GM20000 (cell line): ENCODE measurements around the gene OPALIN.

Experiments
- DNase-seq: peaks from one replicate; pipeline ENCODE4 v3.0.0; 2012; ENCODE audit warnings: low spot score
- CTCF ChIP-seq: IDR thresholded peaks from 2 replicates; pipeline ENCODE4 v1.5.1; 2012; ENCODE audit warnings: mild to moderate bottlenecking, control low read depth; ENCODE audit errors: extremely low read depth, missing control alignments

Gene OPALIN

GRCh38 chr10:96358851-96359540, at the start of gene OPALIN:
TSS of gene OPALIN (minus strand) at chr10:96359002. CDS start at chr10:96358896, 106 bp downstream.
- TF ChIP-seq CTCF = no peak
- no peak for DNase-seq

GRCh38 chr10:96408201-96408600, 49.4 kb upstream of the OPALIN start:
- no peak for TF ChIP-seq CTCF
- DNase-seq = no peak

GRCh38 chr10:96407560-96408069, 48.8 kb upstream of the OPALIN start:
- no peak for DNase-seq
- TF ChIP-seq CTCF = no peak

GRCh38 chr10:96406091-96406490, 47.3 kb upstream of the OPALIN start:
- TF ChIP-seq CTCF = no peak
- DNase-seq = no peak

- TF ChIP-seq CTCF = no peak
- DNase-seq = no peak
Observed at GRCh38 chr10:96402417-96403305, 43.9 kb upstream of the OPALIN start.

- TF ChIP-seq CTCF = no peak
- DNase-seq = no peak
Observed at GRCh38 chr10:96401036-96401435, 42.2 kb upstream of the OPALIN start.

- no peak for TF ChIP-seq CTCF
- no peak for DNase-seq
Observed at GRCh38 chr10:96400465-96400864, 41.7 kb upstream of the OPALIN start.
